ENCODE results near the gene VPS39. TPM values are rescaled to one million over a fixed set of nuclear protein-coding genes. Genes with fewer than 3 reads are reported as not detected.

The VPS39 gene
- polyA plus RNA-seq, 1 donor (not counting 4 experiments of a cell fraction or from before 2014, with no cell fraction given), result 29.7 TPM

DNA sequence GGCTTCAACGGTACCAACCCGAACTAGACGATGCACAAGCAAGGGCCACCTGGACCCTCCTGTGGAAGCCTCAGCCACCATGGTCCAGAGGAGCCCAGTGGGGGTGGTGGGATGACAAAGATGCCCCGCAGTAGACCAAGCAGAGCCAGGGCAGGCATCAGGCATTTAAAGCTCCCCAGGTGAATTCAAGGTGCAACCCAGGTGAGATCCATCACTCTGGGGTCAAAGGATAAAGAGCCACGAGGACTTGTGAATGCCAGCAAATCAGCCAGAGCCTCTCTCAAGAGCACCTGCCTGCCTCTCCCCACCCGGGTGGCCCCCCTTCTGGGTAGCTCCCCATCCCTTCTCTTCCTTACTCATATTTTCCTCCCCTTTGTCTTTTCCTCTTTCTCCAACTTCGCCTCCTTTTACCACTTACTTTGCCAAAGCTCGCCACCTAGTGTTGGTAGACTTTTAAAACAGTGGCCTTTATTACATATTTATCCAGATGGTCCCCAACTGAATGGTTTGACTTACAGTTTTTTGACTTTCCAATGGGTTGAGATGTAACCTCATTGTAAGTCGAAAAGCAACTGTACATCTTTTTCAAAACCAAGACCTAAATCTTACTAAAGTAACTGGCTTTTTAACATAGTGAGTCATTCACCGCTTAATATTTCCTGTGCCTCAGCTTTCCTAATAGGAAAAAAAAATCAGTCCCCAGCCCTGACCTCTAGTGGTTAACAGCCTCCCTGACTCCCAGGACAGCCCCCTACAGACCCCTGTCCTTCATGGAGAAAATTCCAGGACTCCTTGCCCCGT lies 70.4 kb downstream of the VPS39 start:
- dilution Hi-C loops (cut with MboI; ENCODE audit: extremely low pct_ligation_motif_present, low sequenced_read_pairs), result no loop called here
- DNase-seq (ENCODE audit: low read depth, low spot score) (no peak), FAIRE-seq (peak; percentile 46)

GRCh38 chr15:42136513-42136912 lies 71.6 kb downstream of the VPS39 start:
- no peak for TF ChIP-seq EZH2 (IDR thresholded peaks at IDR 0.05; ENCODE audit: low read length)
- no peak for TF ChIP-seq CTCF (optimal IDR thresholded peaks at IDR 0.05 in 1 of 3, IDR thresholded peaks at IDR 0.05 in 1 of 3, conservative IDR thresholded peaks at IDR 0.05 in 1 of 3; ENCODE audit: extremely low read depth in 1 of 3, insufficient read depth in 2 of 3, low read length in 3 of 3)
- no peak overlapping the region for H3K4me2 ChIP-seq (ENCODE audit: control insufficient read depth, extremely low read depth, insufficient read depth, low read depth, low read length)
- no peaks in the 10 kb centered on the region for H3K9me1 ChIP-seq (ENCODE audit: control insufficient read depth, extremely low read depth, insufficient read depth, low read length)
- H3K9ac ChIP-seq (ENCODE audit: control insufficient read depth, extremely low read depth, insufficient read depth, low read length), result no peak overlapping the region
- no peaks in the 10 kb centered on the region for H3K79me2 ChIP-seq (ENCODE audit: control insufficient read depth, insufficient read depth, low read length)
- no peaks in the 10 kb centered on the region for H3K9me3 ChIP-seq (ENCODE audit: control insufficient read depth, low read depth, low read length)
- peaks cover 3% of the 10 kb centered on the region for H3K4me1 ChIP-seq (ENCODE audit: control insufficient read depth, extremely low read depth, insufficient read depth, low read length)
- no peaks in the 10 kb centered on the region for H3K36me3 ChIP-seq (ENCODE audit: control insufficient read depth in 2 of 2, extremely low read depth in 1 of 2, insufficient read depth in 2 of 2, low read length in 2 of 2)
- no peak for FAIRE-seq
- DNase-seq (ENCODE audit: low read depth, low spot score), result no peak
- no peaks in the 10 kb centered on the region for H3K27me3 ChIP-seq (ENCODE audit: control insufficient read depth, extremely low read depth, insufficient read depth, low read length)
- dilution Hi-C loops (cut with MboI; ENCODE audit: extremely low pct_ligation_motif_present, low sequenced_read_pairs), result no loop called here
- H4K20me1 ChIP-seq (ENCODE audit: control insufficient read depth, extremely low read depth, insufficient read depth, low read length), result no peaks in the 10 kb centered on the region
- no peak overlapping the region for H3K4me3 ChIP-seq (ENCODE audit: control insufficient read depth in 2 of 3, extremely low read depth in 1 of 3, insufficient read depth in 2 of 3, low read depth in 1 of 3, low read length in 3 of 3)
- H3K27ac ChIP-seq (ENCODE audit: control insufficient read depth, insufficient read depth, low read length), result no peak overlapping the region
- H2AFZ ChIP-seq (ENCODE audit: control insufficient read depth, low read length), result no peak overlapping the region

More for the DNA sequence above, 70.4 kb downstream of the VPS39 start:
- no peaks in the 10 kb centered on the region for H3K27me3 ChIP-seq (ENCODE audit: control insufficient read depth, extremely low read depth, insufficient read depth, low read length)
- no peaks in the 10 kb centered on the region for H3K9me1 ChIP-seq (ENCODE audit: control insufficient read depth, extremely low read depth, insufficient read depth, low read length)
- H3K4me2 ChIP-seq (ENCODE audit: control insufficient read depth, extremely low read depth, insufficient read depth, low read depth, low read length), result no peak overlapping the region
- H3K9ac ChIP-seq (ENCODE audit: control insufficient read depth, extremely low read depth, insufficient read depth, low read length), result no peak overlapping the region
- H3K4me3 ChIP-seq (ENCODE audit: control insufficient read depth in 2 of 3, extremely low read depth in 1 of 3, insufficient read depth in 2 of 3, low read depth in 1 of 3, low read length in 3 of 3), result no peak overlapping the region
- no peak for TF ChIP-seq EZH2 (IDR thresholded peaks at IDR 0.05; ENCODE audit: low read length)
- TF ChIP-seq CTCF (optimal IDR thresholded peaks at IDR 0.05 in 1 of 3, IDR thresholded peaks at IDR 0.05 in 1 of 3, conservative IDR thresholded peaks at IDR 0.05 in 1 of 3; ENCODE audit: extremely low read depth in 1 of 3, insufficient read depth in 2 of 3, low read length in 3 of 3), result peak; percentile 24 to 56 (median 34)
- H3K79me2 ChIP-seq (ENCODE audit: control insufficient read depth, insufficient read depth, low read length), result no peaks in the 10 kb centered on the region
- no peaks in the 10 kb centered on the region for H3K36me3 ChIP-seq (ENCODE audit: control insufficient read depth in 2 of 2, extremely low read depth in 1 of 2, insufficient read depth in 2 of 2, low read length in 2 of 2)
- H2AFZ ChIP-seq (ENCODE audit: control insufficient read depth, low read length), result no peak overlapping the region
- H3K4me1 ChIP-seq (ENCODE audit: control insufficient read depth, extremely low read depth, insufficient read depth, low read length), result peaks cover 3% of the 10 kb centered on the region
- no peaks in the 10 kb centered on the region for H3K9me3 ChIP-seq (ENCODE audit: control insufficient read depth, low read depth, low read length)
- no peaks in the 10 kb centered on the region for H4K20me1 ChIP-seq (ENCODE audit: control insufficient read depth, extremely low read depth, insufficient read depth, low read length)
- no peak overlapping the region for H3K27ac ChIP-seq (ENCODE audit: control insufficient read depth, insufficient read depth, low read length)
